ENCODE data around the gene ADAM19. TPM values are rescaled to one million over a fixed set of nuclear protein-coding genes. Genes with fewer than 3 reads are reported as not detected.

Gene ADAM19
- total and polyA plus RNA-seq, 4 donors = 3.1 to 17.6 (median 12.9) TPM

GRCh38 chr5:157533011-157533481 lies 42.5 kb downstream of the ADAM19 start:
- DNase-seq = no peak
- H3K36me3 ChIP-seq (ENCODE audit: control insufficient read depth in 4 of 4, insufficient read depth in 4 of 4, low read length in 4 of 4) = peaks cover 0 to 9% (median 3%) of the 10 kb centered on the region in 4 donors
- peak overlapping the region in 1 of 2 donors; percentile 73 for H3K27ac ChIP-seq (ENCODE audit: low read depth in 1 of 2, low read length in 1 of 2)
- H3K9ac ChIP-seq (ENCODE audit: insufficient read depth in 1 of 2, low read length in 2 of 2) = no peak overlapping the region
- H3K4me3 ChIP-seq = no peak overlapping the region
- no peak for ATAC-seq (ENCODE audit: insufficient read depth, low FRiP score)
- H3K9me3 ChIP-seq (ENCODE audit: control insufficient read depth in 4 of 4, insufficient read depth in 3 of 4, low read length in 3 of 4) = no peaks in the 10 kb centered on the region
- 83 to 90% methylated on average over 7 of the region's 7 CpGs for WGBS, 2 donors
- TF ChIP-seq CTCF (IDR thresholded peaks at IDR 0.05; ENCODE audit: control extremely low read depth, extremely low read depth) = no peak
- H3K4me1 ChIP-seq (ENCODE audit: control insufficient read depth in 5 of 5, insufficient read depth in 5 of 5, low read length in 5 of 5) = peaks cover 0 to 19% (median 8%) of the 10 kb centered on the region in 5 donors
- no peaks in the 10 kb centered on the region for H3K27me3 ChIP-seq (ENCODE audit: control insufficient read depth in 3 of 3, insufficient read depth in 3 of 3, low read length in 2 of 3)

GRCh38 chr5:157532022-157532421 lies 43.6 kb downstream of the ADAM19 start:
- Histone ChIP-seq H3K9me3 (ENCODE audit: control insufficient read depth in 4 of 4, insufficient read depth in 3 of 4, low read length in 3 of 4) (no peaks in the 10 kb centered on the region), H3K27me3 (ENCODE audit: control insufficient read depth in 3 of 3, insufficient read depth in 3 of 3, low read length in 2 of 3) (no peaks in the 10 kb centered on the region), H3K4me1 (ENCODE audit: control insufficient read depth in 5 of 5, insufficient read depth in 5 of 5, low read length in 5 of 5) (peaks cover 0 to 19% (median 9%) of the 10 kb centered on the region in 5 donors), H3K27ac (ENCODE audit: low read depth in 1 of 2, low read length in 1 of 2) (no peak overlapping the region), H3K4me3 (no peak overlapping the region), H3K9ac (ENCODE audit: insufficient read depth in 1 of 2, low read length in 2 of 2) (no peak overlapping the region), H3K36me3 (ENCODE audit: control insufficient read depth in 4 of 4, insufficient read depth in 4 of 4, low read length in 4 of 4) (peaks cover 0 to 9% (median 1%) of the 10 kb centered on the region in 4 donors)
- ATAC-seq (ENCODE audit: insufficient read depth, low FRiP score) = no peak
- DNase-seq = peak in 1 of 3 donors; percentile 0
- no peak for TF ChIP-seq CTCF (IDR thresholded peaks at IDR 0.05; ENCODE audit: control extremely low read depth, extremely low read depth)
- WGBS, 2 donors = 87 to 88% methylated on average over 5 of the region's 5 CpGs

GRCh38 chr5:157530226-157530972 lies 45.2 kb downstream of the ADAM19 start:
- DNase-seq = peak in 1 of 3 donors; percentile 7

More at GRCh38 chr5:157530226-157530972, 45.2 kb downstream of the ADAM19 start:
- Histone ChIP-seq H3K4me1 (ENCODE audit: control insufficient read depth in 5 of 5, insufficient read depth in 5 of 5, low read length in 5 of 5) (peaks cover 0 to 11% (median 9%) of the 10 kb centered on the region in 5 donors), H3K9me3 (ENCODE audit: control insufficient read depth in 4 of 4, insufficient read depth in 3 of 4, low read length in 3 of 4) (no peaks in the 10 kb centered on the region), H3K27me3 (ENCODE audit: control insufficient read depth in 3 of 3, insufficient read depth in 3 of 3, low read length in 2 of 3) (no peaks in the 10 kb centered on the region), H3K9ac (ENCODE audit: insufficient read depth in 1 of 2, low read length in 2 of 2) (no peak overlapping the region), H3K27ac (ENCODE audit: low read depth in 1 of 2, low read length in 1 of 2) (peak overlapping the region in 1 of 2 donors; percentile 11), H3K36me3 (ENCODE audit: control insufficient read depth in 4 of 4, insufficient read depth in 4 of 4, low read length in 4 of 4) (peaks cover 0 to 2% (median 0%) of the 10 kb centered on the region in 4 donors), H3K4me3 (no peak overlapping the region)
- no peak for TF ChIP-seq CTCF (IDR thresholded peaks at IDR 0.05; ENCODE audit: control extremely low read depth, extremely low read depth)
- no peak for ATAC-seq (ENCODE audit: insufficient read depth, low FRiP score)
- 71 to 84% methylated on average over 13 of the region's 13 CpGs for WGBS, 2 donors
